Posterior cingulate gyrus (tissue), 11 donors: ENCODE data around the gene PLEKHG7.

Experiments
- DNase-seq, 10 donors: peaks; one replicate each; pipeline versions ENCODE4 v3.0.0 to v3.0.0-alpha.2; 2020 to 2021; ENCODE audit warnings: mixed read lengths in 3 of 10
- intact Hi-C: fragments of 100-400 bp; cut with DNase I; formaldehyde crosslinking; loops from one replicate; pipeline ENCODE4 v1.15.1; 2023

PLEKHG7 gene

GRCh38 chr12:92703786-92704185 lies 997 bp downstream of the PLEKHG7 start:
- DNase-seq, result no peak
- intact Hi-C loops, result no loop called here

GRCh38 chr12:92706594-92706993 lies 3.8 kb downstream of the PLEKHG7 start:
- intact Hi-C loops, result no loop called here
- peak in 1 of 10 donors; percentile 85 for DNase-seq

GRCh38 chr12:92707926-92708325 lies 5.1 kb downstream of the PLEKHG7 start:
- DNase-seq, result no peak
- intact Hi-C loops, result no loop called here

- intact Hi-C loops, result no loop called here
These were observed 12.8 kb downstream of the PLEKHG7 start for GRCh38 chr12:92715625-92716024.

GRCh38 chr12:92717202-92717601 lies 14.4 kb downstream of the PLEKHG7 start:
- no peak for DNase-seq
- intact Hi-C loops, result no loop called here

More at GRCh38 chr12:92715625-92716024, 12.8 kb downstream of the PLEKHG7 start:
- DNase-seq, result no peak

- intact Hi-C loops, result no loop called here
- DNase-seq, result no peak
These were observed 15.7 kb downstream of the PLEKHG7 start for GRCh38 chr12:92718483-92718990.

GRCh38 chr12:92719674-92720073 lies 16.9 kb downstream of the PLEKHG7 start:
- intact Hi-C loops, result no loop called here

GRCh38 chr12:92721130-92721529 lies 18.3 kb downstream of the PLEKHG7 start:
- DNase-seq, result no peak
- intact Hi-C loops, result no loop called here

More at GRCh38 chr12:92719674-92720073, 16.9 kb downstream of the PLEKHG7 start:
- DNase-seq, result no peak

- DNase-seq, result no peak
- intact Hi-C loops, result no loop called here
These were observed 18.9 kb downstream of the PLEKHG7 start for GRCh38 chr12:92721656-92722055.

GRCh38 chr12:92722897-92723296 lies 20.1 kb downstream of the PLEKHG7 start:
- intact Hi-C loops, result no loop called here
- DNase-seq, result peak in 4 of 10 donors; percentile 18 to 82 (median 54)

- DNase-seq, result no peak
- intact Hi-C loops, result no loop called here
These were observed 24.1 kb downstream of the PLEKHG7 start for GRCh38 chr12:92726850-92727249.

- DNase-seq, result no peak
- intact Hi-C loops, result no loop called here
These were observed 27.1 kb downstream of the PLEKHG7 start for GRCh38 chr12:92729773-92730305.

GRCh38 chr12:92730758-92731157 lies 28.0 kb downstream of the PLEKHG7 start:
- no peak for DNase-seq
- intact Hi-C loops, result no loop called here

GRCh38 chr12:92732216-92732615 lies 29.4 kb downstream of the PLEKHG7 start:
- DNase-seq, result no peak
- intact Hi-C loops, result no loop called here

- intact Hi-C loops, result no loop called here
- DNase-seq, result no peak
These were observed 29.9 kb downstream of the PLEKHG7 start for GRCh38 chr12:92732716-92733115.

- DNase-seq, result no peak
- intact Hi-C loops, result no loop called here
These were observed 30.4 kb downstream of the PLEKHG7 start for GRCh38 chr12:92733181-92733580.

GRCh38 chr12:92733661-92734060 lies 30.9 kb downstream of the PLEKHG7 start:
- no peak for DNase-seq
- intact Hi-C loops, result no loop called here

- intact Hi-C loops, result no loop called here
- no peak for DNase-seq
These were observed 32.4 kb downstream of the PLEKHG7 start for GRCh38 chr12:92735131-92735721.

GRCh38 chr12:92736605-92737004 lies 33.8 kb downstream of the PLEKHG7 start:
- intact Hi-C loops, result no loop called here
- DNase-seq, result no peak

GRCh38 chr12:92737855-92738850 lies 35.4 kb downstream of the PLEKHG7 start:
- intact Hi-C loops, result no loop called here
- no peak for DNase-seq

- DNase-seq, result no peak
These were observed 36.3 kb downstream of the PLEKHG7 start for GRCh38 chr12:92739113-92739512.

More at GRCh38 chr12:92739113-92739512, 36.3 kb downstream of the PLEKHG7 start:
- intact Hi-C loops, result no loop called here
